Stimulated activated CD4-positive, alpha-beta T cell treated with anti-CD3 and anti-CD28 coated beads, TNF-alpha, amount 100 ng/mL, for 24 hours (primary cell): ENCODE measurements around the gene CHD6.

Experiments used
- DNase-seq, 3 experiments: peaks; one replicate each; pipeline ENCODE4 v3.0.0-alpha.2; 2020; ENCODE audit warnings: low read depth in 3 of 3

Gene CHD6

DNA sequence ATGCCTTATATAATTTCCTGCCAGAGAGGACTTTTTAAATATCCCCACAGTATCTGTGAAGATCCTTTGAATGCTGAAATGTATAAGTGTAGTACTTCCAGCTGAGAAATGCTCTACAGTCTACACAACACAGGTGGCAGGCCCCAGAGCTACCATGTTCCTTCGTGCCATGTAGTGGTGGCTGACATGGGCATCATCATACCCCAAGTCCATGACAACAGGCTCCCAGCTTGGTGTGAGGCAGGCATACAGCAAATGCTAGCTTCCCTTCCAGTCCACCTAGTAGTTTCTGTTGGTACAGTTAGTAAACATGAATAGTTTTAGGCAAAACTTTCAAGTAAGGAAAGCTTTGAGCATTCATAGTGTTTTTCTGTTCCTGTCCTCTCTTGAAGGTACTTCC lies 190.3 kb downstream of the CHD6 start:
- DNase-seq = no peak

DNA sequence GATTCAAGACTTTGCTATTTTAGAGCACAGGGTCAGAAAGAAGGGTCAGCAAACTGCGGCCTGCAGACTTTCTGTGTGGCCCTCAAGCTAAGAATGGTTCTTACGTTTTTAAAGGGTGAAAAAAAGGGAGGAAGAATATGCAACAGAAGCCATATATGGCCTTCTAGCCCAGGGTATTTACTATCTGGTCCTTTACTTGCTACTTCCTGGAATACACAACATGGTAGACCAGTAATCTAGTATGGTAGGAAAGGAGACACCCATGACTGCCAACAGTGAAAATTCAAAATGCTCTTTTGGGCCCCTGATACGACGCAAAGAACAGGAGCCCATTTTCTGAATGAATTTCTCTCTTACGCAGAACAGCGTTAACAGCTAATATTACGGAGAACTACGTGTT lies 191.2 kb downstream of the CHD6 start:
- DNase-seq = no peak

DNA sequence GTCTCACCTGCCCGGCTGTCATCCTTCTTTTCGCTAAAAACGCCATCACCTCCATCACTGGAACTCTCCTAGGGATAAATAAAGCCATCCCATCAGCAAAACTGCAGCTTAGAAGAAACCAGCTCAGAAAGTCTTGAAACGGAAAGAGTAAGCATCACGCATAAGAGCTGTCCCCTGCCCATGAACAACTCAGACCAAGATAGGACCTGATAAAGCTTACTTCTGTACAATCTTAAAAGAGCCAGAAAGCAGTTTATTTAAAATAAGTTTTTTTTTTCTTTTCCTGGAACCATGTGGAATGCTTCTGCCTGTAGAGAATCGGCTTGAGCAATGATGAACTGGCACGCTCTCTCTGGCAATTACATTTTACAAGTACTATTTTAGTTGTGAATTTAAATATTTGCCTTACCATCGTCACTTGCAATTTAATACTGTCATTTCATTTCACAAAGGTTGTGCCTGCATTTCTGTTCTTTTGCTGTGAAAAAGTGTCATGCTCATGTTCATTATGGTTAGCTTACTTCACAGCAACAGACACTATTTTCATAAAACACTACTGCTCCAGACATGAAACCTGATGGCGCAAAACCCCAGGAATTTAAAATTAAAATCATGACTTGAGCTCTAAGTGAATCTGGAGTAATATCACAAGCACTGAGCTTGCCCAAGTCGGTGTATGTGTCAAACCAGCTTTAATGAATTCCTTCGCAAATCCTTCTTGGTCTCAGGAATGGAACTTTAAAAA lies 191.9 kb downstream of the CHD6 start:
- DNase-seq = no peak

DNA sequence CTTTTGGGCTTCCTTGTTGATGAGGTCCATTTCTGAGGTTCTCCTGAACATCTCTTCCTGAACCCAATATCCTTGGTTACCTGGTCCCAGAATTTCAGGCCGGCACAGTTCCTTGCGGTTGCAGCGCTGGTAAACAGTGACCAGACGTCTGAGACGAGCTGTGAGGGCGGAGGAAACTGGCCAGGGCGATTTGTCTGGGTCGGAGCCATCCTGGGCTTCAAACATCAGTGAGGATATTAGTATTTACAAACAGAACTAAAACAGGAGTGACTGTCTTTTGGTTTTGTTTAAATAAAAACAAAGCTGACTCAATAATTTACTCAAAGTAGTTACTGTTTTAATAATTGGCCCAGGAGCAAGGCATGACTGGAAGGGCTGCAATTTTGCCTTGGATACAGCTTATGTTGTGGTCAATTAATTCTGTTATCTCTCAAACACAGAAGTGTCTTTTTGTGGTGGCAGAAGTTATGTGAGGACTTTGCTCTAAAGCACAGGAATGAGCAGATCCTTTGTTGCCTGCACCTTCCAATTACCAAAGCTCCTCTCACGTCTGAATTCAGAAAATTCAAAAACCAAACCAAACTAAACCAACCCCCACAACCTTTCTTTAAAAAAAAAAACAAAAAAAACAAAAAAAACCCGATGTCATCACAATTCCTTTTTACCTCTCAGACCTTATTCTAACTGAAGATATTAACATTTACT lies 192.8 kb downstream of the CHD6 start:
- no peak for DNase-seq

DNA sequence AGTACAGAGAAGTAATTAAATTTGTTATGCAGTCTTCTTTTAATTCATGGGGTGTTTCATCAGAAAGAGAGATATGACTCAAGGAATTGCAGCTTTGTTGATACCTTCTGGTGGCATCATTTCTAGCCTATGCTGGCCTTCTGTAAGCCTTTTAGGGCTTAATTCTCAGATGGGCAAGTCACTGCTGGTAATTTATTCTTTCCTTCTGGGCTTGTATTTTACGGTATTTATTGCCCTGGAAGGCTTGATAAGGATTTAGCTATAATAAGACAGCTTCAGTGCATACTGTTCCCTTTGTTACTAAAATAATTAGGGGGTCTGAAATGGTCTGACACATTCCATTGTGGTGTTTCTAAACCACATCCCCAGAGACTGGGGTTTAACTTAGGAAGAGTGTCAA lies 193.6 kb downstream of the CHD6 start:
- no peak for DNase-seq

DNA sequence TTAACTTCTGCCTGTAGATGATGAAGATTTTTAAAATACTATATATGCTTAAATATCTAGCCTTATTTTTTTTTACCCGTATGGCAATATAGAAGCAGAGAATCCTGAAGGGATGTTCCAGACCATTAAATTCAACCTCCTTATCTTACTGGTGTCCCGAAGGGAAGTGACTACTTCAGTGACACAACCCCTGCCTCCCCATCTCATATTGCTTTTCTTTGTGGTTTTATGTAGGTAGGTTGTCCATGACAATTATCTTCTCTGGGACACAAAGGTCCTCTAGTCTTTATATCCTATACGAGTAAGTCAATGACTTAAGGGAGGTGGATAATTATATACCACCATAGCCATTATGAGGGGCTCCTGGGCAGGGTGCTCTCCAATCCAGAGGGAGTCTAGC lies 194.2 kb downstream of the CHD6 start:
- no peak for DNase-seq

DNA sequence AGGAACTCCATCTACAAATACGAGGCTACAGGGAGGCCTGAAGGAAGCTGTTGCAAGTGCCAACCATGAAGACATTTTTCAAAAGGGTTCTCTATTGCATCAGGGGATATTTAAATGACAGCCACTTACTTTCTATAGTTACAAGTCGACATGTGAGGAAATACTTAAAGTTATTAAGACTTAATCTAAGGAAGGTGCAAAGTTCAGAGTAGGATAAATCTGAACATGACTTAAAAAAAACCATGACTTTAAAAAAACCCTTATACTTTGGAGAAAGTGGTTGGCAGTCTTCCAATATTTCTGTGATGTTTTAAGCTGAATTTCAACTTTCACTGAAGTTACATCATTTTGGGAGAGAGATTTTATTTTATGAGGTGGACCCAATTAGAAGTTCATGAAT lies 195.2 kb downstream of the CHD6 start:
- DNase-seq = no peak

DNA sequence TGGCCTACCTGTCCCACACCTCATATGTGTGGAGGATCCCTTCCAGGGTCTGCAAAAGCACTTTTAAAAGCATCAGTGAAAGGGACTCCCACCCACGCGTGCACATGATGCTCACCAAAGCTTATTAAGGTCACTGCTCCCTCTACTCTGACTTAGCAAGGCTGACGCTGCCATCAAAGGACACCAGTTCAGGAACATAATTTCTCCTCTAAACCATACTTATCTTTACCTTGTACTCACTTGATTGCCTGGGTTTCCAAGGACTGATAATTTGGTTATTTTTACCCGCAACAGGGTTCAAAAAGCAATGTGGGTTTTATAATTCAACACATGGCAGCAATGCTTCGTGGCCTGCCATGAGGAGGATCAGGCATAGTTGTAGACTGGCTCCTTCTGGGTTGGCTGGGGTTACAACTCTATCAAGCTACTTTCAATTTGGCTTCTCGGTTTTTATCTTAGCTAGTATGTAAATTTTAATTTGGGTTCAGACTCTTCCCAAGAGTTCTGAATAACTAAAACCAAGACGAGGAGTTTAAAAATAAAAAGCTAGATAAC lies 199.4 kb downstream of the CHD6 start:
- no peak for DNase-seq

DNA sequence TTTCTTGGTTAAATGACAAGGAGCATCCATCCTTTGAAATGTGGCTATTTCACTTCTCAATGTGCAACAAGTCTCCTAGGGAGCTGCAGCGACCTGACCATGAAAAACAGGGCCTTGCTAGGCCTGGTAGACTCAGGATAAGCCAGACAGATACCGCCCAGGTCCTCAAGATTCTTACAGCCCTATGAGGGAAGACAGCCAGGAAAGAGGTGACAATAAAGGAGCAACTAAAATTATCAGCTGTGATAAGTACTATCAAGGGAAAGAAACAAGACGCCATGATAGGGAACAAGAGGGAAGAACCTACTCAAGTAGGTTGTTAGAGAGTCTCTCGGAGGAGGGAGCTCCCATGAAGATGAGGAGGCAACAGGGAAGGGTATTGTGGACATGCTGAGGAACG lies 200.1 kb downstream of the CHD6 start:
- DNase-seq = no peak

DNA sequence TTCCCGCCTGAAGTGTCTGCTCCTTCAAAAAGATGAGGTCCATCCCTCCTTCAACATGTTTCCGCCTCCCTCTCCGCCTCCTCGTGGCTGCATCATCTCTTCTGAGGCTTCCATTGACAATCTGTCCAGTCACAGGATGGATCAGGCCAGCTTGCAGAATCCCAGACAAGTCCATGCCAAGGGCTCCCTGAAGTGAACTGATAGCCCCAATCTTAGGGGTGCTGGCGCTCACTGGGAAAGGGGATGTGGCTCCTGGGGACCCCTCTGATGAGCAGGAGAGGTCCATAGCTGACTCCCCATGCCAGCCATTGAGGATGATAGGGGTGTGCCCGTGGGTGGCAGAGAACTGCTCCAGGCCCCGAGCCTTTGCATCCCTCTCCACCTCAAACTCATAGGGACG lies 203.0 kb downstream of the CHD6 start:
- DNase-seq = no peak

DNA sequence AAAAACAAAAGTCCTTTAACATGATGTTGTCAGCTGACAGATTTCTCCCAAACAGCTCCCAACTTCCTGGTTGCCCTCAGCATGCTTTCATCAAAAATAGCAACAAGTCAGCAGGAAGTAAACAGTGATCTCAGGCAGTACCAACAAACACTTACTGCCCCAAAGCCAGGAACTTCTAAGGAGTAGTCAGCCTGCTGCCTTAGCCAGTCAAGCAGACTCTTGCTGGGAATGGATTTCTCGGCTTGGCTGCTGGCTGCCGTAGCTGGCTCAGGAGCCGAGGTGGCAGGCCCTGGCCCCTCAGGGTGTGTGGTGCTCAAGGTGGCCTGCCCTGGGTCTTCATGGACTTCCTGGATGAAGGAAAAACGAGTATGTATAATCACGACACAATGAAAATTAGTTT lies 205.0 kb downstream of the CHD6 start:
- no peak for DNase-seq

DNA sequence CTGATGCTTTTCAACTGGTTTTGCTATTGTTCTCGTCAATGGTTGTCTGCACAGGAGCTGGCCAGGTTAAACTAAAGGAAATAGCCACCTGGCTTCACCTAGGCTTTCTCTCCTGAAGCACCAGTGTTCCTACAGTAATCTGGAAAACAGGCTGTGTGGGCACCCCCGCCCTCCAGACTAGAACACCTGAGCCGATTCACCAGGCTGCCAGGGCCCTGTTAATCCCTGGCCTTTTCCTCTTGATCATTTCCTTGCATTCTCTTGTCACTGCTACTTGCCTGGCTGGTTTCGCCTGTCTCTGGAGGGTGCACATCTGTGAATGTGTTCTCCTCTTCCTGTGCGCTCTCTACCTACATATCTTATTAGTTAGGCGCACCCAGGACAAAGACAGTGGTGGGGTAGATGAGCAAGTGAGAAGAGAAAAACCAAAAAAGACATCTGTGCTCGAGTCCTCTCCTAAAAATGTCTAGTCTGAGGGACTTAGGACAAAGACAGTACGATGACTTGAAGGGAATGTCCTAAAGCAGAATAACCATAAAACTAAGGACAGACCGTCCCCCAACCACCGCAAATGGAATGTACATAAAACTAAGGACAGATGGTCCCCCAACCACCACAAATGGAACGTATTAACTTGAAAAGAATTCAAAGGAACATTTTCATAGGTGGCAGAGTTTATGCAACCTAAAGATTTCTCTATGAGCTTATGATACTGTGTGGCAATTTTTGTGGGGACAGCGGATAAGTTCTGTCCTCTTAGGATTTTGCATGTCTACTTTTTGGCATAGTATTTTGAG lies 205.7 kb downstream of the CHD6 start:
- DNase-seq = no peak

DNA sequence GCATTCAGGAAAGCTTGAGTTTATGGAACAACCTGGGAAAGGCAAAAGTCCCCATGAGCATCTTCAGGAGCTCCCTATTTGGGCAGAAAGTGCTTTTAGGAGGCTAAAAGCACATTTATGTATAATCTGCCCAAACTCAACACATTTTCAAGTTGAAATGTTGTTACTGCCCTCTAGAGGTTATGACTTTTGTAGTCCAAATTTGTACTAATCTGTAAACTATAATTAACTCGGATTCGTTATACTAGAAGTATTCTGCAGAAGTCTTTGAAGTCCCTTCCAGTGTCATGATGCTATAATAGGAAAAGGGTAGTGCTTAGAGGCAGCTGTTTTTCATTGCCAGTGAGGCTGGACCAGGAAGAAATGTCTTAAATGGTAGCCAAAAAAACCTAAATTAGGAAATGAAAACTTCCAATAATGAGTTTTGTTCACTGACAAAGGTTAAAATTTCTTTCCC lies 206.8 kb downstream of the CHD6 start:
- no peak for DNase-seq

DNA sequence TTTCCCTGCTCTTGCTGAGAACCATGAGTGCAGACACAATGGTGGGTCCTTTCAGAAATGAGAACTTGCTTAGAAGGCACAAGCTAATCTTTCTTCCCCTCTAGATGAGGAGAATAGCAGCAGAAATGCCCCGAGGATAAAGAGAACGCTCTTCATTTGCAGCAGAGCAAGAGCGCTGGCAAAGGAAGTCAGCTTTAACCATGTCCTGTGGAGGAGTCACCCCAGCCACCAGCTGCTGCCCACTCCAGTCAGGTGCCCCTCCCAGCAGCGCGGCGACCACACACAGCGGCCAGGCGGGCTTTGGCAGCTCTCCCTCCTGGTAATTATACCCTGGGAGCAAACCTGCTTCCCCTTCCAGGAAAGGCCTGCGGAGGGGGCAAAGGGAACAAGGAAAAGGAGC lies 209.2 kb downstream of the CHD6 start:
- DNase-seq = no peak

DNA sequence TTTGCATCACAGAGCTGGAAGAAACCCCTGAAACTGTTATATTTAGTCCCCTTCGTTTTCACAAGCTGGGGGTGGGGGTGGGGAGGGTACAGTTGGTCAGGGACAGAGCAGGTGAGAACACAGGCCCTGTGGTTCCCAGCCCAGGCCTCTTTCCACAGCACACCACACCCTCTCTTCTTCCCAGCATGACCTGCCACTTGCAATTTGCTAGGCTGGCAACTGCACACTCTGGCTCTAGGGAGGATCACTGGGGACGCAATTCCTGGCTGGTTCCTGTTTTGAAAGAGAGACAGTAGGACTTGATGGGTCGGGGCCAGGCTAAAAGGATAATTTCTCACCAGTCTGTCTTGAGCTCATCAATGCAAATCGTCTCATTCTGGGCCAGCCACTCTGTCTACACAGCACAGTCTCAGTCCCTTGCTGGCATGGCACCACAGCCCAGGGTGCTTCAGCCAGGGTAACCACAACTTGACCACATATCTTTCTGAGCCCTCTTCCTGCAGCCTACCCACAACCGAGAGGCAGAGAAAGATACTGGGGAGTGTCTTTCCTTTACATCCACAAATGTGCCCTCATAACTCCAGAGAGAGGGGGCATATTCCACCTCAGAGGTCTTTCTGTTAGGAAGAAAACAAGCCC lies 209.9 kb downstream of the CHD6 start:
- DNase-seq = no peak

DNA sequence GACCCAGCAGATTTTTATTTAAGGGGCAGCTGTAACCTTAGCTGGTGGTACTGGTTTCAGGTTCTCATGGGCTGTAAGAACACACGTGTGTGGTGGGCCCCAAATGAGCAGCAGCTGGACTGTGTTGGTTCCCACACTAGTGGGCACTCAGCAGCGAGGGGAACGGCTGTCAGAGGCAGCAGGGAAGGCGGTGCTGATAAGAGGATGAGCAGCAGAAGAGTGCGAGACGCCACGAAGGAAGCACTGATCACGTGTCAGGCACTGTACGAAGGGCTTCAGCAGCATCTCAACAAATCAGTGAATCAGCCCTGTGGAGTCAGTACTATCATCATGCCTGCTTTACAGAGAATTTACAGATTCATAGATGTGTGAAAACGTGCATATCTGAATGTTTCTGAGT lies 210.6 kb downstream of the CHD6 start:
- DNase-seq = no peak

DNA sequence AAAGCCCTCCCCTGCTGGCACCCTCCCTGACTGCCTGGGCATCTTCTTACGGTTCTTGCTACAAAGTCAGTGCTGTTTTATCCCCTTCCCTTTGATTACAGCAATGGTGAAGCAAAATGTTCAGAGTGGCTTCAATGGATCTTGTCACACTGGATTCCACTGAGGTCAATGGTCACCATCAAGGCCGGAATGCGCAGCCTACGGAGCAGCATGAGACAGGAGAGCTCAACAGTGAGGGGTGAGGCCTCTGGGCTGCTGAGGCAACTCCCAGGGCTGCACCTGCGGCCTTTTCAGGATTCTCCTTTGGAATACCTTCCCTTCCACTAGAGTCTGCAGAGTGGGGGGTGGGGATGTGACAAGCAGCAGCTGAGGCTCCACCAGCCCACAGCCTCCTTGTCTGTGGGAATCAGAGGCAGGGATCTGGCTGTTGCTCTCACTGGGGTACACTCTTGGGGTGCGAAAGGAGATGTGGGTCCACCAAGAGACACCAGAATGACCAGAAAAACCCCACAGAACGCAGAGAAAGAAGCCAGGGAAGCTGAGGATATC lies 211.2 kb downstream of the CHD6 start:
- DNase-seq = no peak

DNA sequence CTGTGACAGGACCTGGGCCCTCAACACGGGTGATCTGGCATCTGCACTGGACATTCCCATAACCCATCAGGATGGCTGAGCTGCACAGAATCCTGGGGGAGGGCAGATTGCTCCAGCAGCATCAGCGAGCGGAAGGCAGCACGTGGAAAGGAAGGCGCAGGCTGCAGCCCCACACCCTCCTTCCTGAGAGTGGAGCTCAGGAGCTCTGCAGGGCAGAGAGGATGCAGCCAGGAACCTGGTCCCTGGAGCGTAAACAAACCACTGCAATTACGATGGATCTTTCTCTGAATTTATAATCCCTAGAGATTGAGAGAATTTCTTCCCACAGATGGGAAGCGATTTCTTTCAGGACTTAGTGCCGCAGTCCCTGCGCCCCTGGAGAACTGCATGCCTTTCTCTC lies 211.8 kb downstream of the CHD6 start:
- DNase-seq = no peak

DNA sequence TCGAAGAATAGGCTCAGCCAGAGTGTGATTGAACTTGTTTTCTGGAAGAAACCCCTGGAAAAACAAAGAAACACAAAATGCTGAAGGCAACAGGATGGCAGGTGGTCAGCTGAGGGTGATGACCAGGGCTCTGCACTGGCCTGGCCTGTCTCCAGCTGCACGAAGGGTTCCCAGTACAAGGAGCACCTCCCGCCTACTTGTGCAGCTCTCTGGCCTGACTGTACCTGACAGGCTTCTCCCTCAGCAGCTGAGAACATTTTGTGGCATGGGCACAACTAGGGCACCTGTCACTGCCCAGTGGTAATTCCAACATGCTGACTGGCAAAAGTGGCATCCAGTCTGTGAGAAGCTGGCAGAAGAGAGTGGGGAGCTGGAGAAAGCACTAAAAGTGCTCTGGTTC lies 212.7 kb downstream of the CHD6 start:
- no peak for DNase-seq

DNA sequence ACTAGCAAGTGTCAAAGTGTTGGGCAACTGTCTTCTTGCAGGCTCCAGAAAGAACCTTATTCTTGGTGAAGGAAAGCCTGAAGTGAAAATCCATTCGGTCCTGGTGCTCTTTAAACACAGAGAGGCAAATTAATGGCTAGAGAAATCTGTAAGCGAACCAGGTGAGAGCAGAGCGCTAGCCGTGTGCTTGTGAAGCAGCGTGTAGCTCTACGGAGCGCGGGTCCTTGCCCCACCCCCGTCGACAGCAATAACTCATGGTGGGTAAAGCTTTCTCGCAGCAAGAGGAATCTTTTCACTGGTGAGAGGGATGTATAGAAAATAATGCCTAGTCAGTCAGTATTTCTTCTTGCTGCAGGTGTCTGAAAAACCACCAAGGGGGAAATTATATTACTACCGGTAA lies 214.6 kb downstream of the CHD6 start:
- no peak for DNase-seq

DNA sequence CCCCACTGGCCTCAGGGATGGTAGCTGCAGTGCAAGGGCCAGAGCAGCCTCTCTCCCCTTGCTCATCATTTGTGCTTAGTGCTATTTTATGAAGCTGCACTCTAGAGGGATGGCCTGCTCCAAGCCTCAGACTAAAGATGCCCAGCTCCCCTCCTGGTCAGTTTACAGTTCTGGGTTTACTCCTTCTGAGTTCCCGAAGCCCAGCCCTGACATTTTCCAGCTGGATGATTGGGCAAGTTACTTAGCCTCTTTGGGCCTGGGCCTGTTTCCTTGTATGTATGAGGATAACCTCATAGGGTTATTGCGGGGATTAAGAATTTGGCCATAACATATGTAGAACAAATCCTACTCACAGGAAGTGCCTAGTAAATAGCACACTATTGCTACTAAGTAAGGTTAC lies 219.8 kb downstream of the CHD6 start:
- no peak for DNase-seq
